ENCODE results near the gene PEX14. TPM values are rescaled to one million over a fixed set of nuclear protein-coding genes. Genes with fewer than 3 reads are reported as not detected.

Gene PEX14
- polyA plus RNA-seq, 1 donor from 2014 or later: 13.5 TPM

- Histone ChIP-seq H3K27ac (ENCODE audit: low read length) (no peak overlapping the region), H3K9me3 (ENCODE audit: low read length) (no peaks in the 10 kb centered on the region), H3K9ac (ENCODE audit: low read length) (no peak overlapping the region), H2AFZ (ENCODE audit: low read depth, low read length) (no peak overlapping the region), H4K20me1 (ENCODE audit: insufficient read depth) (no peaks in the 10 kb centered on the region), H3F3A (ENCODE audit: insufficient read depth, low read length, poor library complexity, severe bottlenecking) (no peaks in the 10 kb centered on the region), H3K4me2 (ENCODE audit: low read length) (no peak overlapping the region), H3K9me2 (ENCODE audit: insufficient read depth, low read length) (no peaks in the 10 kb centered on the region), H3K4me3 (ENCODE audit: low read length) (no peak overlapping the region), H3K36me3 (ENCODE audit: insufficient read depth, low read length) (no peaks in the 10 kb centered on the region), H3K27me3 (ENCODE audit: insufficient read depth, low read depth, low read length) (no peaks in the 10 kb centered on the region), H3K79me2 (replicated peaks; ENCODE audit: insufficient read depth, low read length) (no peaks in the 10 kb centered on the region)
- TF ChIP-seq SMC3 (conservative IDR thresholded peaks at IDR 0.05; ENCODE audit: poor library complexity): no peak
- TF ChIP-seq MXI1 (conservative IDR thresholded peaks at IDR 0.05; ENCODE audit: poor library complexity, severe bottlenecking): no peak
- TF ChIP-seq TAF1 (IDR thresholded peaks at IDR 0.05; ENCODE audit: low read depth): no peak
- TF ChIP-seq RAD21 (conservative IDR thresholded peaks at IDR 0.05): no peak
- no peak for TF ChIP-seq EP300 (conservative IDR thresholded peaks at IDR 0.05; ENCODE audit: poor library complexity, severe bottlenecking)
- no peak for TF ChIP-seq POLR2AphosphoS5 (IDR thresholded peaks at IDR 0.05)
- no peak for TF ChIP-seq CTCF (IDR thresholded peaks at IDR 0.05; ENCODE audit: poor library complexity, severe bottlenecking)
These were observed 182.5 kb downstream of the PEX14 start for GRCh38 chr1:10657088-10657847.

- Histone ChIP-seq H3K9me2 (ENCODE audit: insufficient read depth, low read length) (no peaks in the 10 kb centered on the region), H2AFZ (ENCODE audit: low read depth, low read length) (no peak overlapping the region), H3K79me2 (replicated peaks; ENCODE audit: insufficient read depth, low read length) (no peaks in the 10 kb centered on the region), H3K36me3 (ENCODE audit: insufficient read depth, low read length) (no peaks in the 10 kb centered on the region), H3F3A (ENCODE audit: insufficient read depth, low read length, poor library complexity, severe bottlenecking) (no peaks in the 10 kb centered on the region), H3K27ac (ENCODE audit: low read length) (no peak overlapping the region), H3K4me2 (ENCODE audit: low read length) (no peak overlapping the region), H3K9me3 (ENCODE audit: low read length) (no peaks in the 10 kb centered on the region), H4K20me1 (ENCODE audit: insufficient read depth) (no peaks in the 10 kb centered on the region), H3K27me3 (ENCODE audit: insufficient read depth, low read depth, low read length) (no peaks in the 10 kb centered on the region), H3K9ac (ENCODE audit: low read length) (no peak overlapping the region), H3K4me3 (ENCODE audit: low read length) (no peak overlapping the region)
- TF ChIP-seq REST (IDR thresholded peaks at IDR 0.05; ENCODE audit: borderline replicate concordance) (no peak), POLR2AphosphoS5 (IDR thresholded peaks at IDR 0.05) (no peak), MXI1 (conservative IDR thresholded peaks at IDR 0.05; ENCODE audit: poor library complexity, severe bottlenecking) (no peak), EZH2 (IDR thresholded peaks at IDR 0.05; ENCODE audit: borderline replicate concordance, insufficient read depth, low read length, poor library complexity, severe bottlenecking) (no peak), SMC3 (conservative IDR thresholded peaks at IDR 0.05; ENCODE audit: poor library complexity) (no peak), TAF1 (IDR thresholded peaks at IDR 0.05; ENCODE audit: low read depth) (no peak), EP300 (conservative IDR thresholded peaks at IDR 0.05; ENCODE audit: poor library complexity, severe bottlenecking) (no peak), CTCF (IDR thresholded peaks at IDR 0.05; ENCODE audit: poor library complexity, severe bottlenecking) (no peak), RAD21 (conservative IDR thresholded peaks at IDR 0.05) (no peak)
These were observed 183.8 kb downstream of the PEX14 start for GRCh38 chr1:10658396-10659066.
